HEK293 (cell line): ENCODE results near the gene COA6.

Experiments
- CTCF ChIP-seq: fragments of 450-650 bp; formaldehyde crosslinking; IDR thresholded peaks from 2 replicates; pipeline ENCODE4 v1.5.1; 2016; ENCODE audit warnings: missing biosample characterization, missing genetic modification characterization
- FEZF1 ChIP-seq: fragments of 450-650 bp; formaldehyde crosslinking; IDR thresholded peaks from 2 replicates; pipeline ENCODE4 v1.5.1; 2016; ENCODE audit warnings: missing biosample characterization, missing genetic modification characterization
- IKZF3 ChIP-seq: fragments of 450-650 bp; IDR thresholded peaks from 2 replicates; pipeline ENCODE4 v1.5.0; 2018; ENCODE audit warnings: missing biosample characterization, mild to moderate bottlenecking, missing genetic modification characterization, moderate library complexity
- KLF10 ChIP-seq: fragments of 450-650 bp; IDR thresholded peaks from 2 replicates; pipeline ENCODE4 v1.5.1; 2018; ENCODE audit warnings: missing biosample characterization, mild to moderate bottlenecking, missing genetic modification characterization
- KLF16 ChIP-seq: fragments of 450-650 bp; formaldehyde crosslinking; IDR thresholded peaks from 2 replicates; pipeline ENCODE4 v1.5.1; 2017; ENCODE audit warnings: missing biosample characterization, missing genetic modification characterization
- KLF17 ChIP-seq: fragments of 450-650 bp; formaldehyde crosslinking; IDR thresholded peaks from 2 replicates; pipeline ENCODE4 v1.5.1; 2016; ENCODE audit warnings: missing biosample characterization, missing genetic modification characterization
- PBX3 ChIP-seq: sonication (generic); formaldehyde crosslinking; IDR thresholded peaks from 2 replicates; pipeline ENCODE4 v1.8.1; 2022; ENCODE audit warnings: mild to moderate bottlenecking, moderate library complexity, missing genetic modification reagents
- SCRT1 ChIP-seq: fragments of 450-650 bp; formaldehyde crosslinking; IDR thresholded peaks from 2 replicates; pipeline ENCODE4 v1.5.1; 2016; ENCODE audit warnings: missing biosample characterization, missing genetic modification characterization, borderline replicate concordance
- WT1 ChIP-seq: fragments of 450-650 bp; formaldehyde crosslinking; IDR thresholded peaks from 2 replicates; pipeline ENCODE4 v1.5.1; 2016; ENCODE audit warnings: missing biosample characterization, missing genetic modification characterization
- ZNF311 ChIP-seq: fragments of 450-650 bp; formaldehyde crosslinking; IDR thresholded peaks from 2 replicates; pipeline ENCODE4 v1.5.1; 2017; ENCODE audit warnings: missing biosample characterization, missing genetic modification characterization, borderline replicate concordance
- ZNF510 ChIP-seq: fragments of 450-650 bp; formaldehyde crosslinking; IDR thresholded peaks from 2 replicates; pipeline ENCODE4 v1.5.1; 2018; ENCODE audit warnings: mild to moderate bottlenecking, missing genetic modification characterization, missing biosample characterization; ENCODE audit not compliant: insufficient replicate concordance
- ZNF670 ChIP-seq: fragments of 450-650 bp; formaldehyde crosslinking; IDR thresholded peaks from 2 replicates; pipeline ENCODE4 v1.5.1; 2016; ENCODE audit warnings: missing biosample characterization, missing genetic modification characterization, low read depth

GRCh38 chr1:234413990-234414389, 40.7 kb downstream of the COA6 start:
- TF ChIP-seq CTCF (tag by site-specific recombination) (no peak), KLF16 (tag by site-specific recombination) (no peak), ZNF510 (tag by site-specific recombination) (no peak), ZNF670 (tag by site-specific recombination) (no peak), KLF10 (no peak), IKZF3 (no peak), KLF17 (tag by site-specific recombination) (no peak), PBX3 (no peak), ZNF311 (tag by site-specific recombination) (no peak), WT1 (tag by site-specific recombination) (no peak), SCRT1 (no peak), FEZF1 (tag by site-specific recombination) (no peak)
